ENCODE results near the gene KLHDC9. TPM values are rescaled to one million over a fixed set of nuclear protein-coding genes. Genes with fewer than 3 reads are reported as not detected.

KLHDC9 gene
- total and polyA plus RNA-seq, 2 of the 13 experiments (the other 11 are each of a cell fraction or from before 2014, with no cell fraction given): 2.9 TPM

DNA sequence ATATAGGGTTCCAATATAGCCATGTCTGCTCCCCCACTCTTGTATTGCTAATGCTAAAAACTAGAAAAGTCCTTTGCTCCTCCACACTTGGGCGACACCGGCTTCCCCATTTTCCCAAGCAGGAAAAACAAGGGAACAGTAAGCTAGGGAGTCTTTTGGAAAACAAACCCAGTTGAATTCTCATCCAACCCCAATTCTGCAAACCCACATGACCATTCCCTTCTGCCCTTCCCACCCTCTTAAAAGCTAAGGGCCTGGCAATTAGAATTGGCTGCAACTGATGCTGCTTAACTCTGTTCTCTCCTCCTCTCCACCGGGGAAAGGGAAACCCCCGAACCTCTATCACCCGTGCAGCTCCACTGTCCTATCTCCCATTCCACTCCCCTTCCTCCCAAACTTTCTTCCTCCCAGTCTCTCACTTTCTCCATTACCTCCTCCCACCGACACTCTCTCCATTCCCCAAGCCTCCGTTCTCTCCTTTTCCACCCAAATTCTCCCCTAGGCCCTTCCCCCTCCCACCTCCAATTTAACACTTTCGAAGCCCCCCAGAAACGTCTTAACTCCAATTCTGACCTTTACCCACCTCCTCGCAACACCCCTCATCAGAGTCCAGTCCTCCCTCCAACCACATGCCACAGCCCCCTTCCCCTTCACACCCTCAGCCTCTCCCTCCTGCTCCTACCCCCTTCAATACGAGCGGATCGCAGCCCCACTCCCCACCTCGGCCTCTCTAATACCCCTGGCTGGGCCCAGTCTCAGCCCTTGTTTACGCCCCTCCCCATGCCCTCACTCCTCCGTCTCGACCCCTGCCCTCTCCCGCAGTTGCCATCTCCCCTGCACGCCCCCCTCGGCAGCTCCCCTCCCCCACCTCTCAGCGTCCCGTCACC, 33.6 kb downstream of the KLHDC9 start:
- H3K4me3 ChIP-seq (replicated peaks in 1 of 3; ENCODE audit: insufficient read depth in 1 of 3, low read depth in 2 of 3, low read length in 3 of 3): peak overlapping the region; percentile 79 to 82 (median 80)
- no TSS peak for BruUV-seq (replicated peaks)
- no peaks in the 10 kb centered on the region for H4K20me1 ChIP-seq (ENCODE audit: insufficient read depth, low read length)
- no peak overlapping the region for H2AFZ ChIP-seq (ENCODE audit: low read length)
- H3K4me2 ChIP-seq (ENCODE audit: low read depth, low read length): peak overlapping the region; percentile 72
- H3K27ac ChIP-seq (ENCODE audit: extremely low read length, insufficient read depth, low read length): peak overlapping the region; percentile 90
- peaks cover 27% of the 10 kb centered on the region for H3K4me1 ChIP-seq (ENCODE audit: insufficient read depth, low read length)
- H3K27me3 ChIP-seq (ENCODE audit: control insufficient read depth in 1 of 2, insufficient read depth in 2 of 2, low read length in 2 of 2): no peaks in the 10 kb centered on the region; a peak in 1 of 5 replicates
- peaks cover 2 to 17% of the 10 kb centered on the region in 2 experiments; a peak in 4 of 5 replicates for H3K36me3 ChIP-seq (replicated peaks in 1 of 2; ENCODE audit: control insufficient read depth in 1 of 2, insufficient read depth in 2 of 2, low read length in 2 of 2)
- intact Hi-C loops (cut with micrococcal nuclease; ENCODE audit: unreplicated experiment): loop anchor here (2.0 to 10.0 kb wide), 2 partner anchors 21 to 137 kb away; partner anchors contain the start of gene UFC1
- WGBS (ENCODE audit: low lambda C conversion rate): 10% methylated on average over 22 of the region's 22 CpGs
- POLR2A ChIA-PET: interaction anchor here (0.6 to 3.5 kb wide), 13 partner anchors 9 to 182 kb away, joined by 3 to 43 read pairs (median 7); partner anchors contain the start of genes APOA2, B4GALT3, F11R and KLHDC9
- peaks cover 37% of the 10 kb centered on the region for H3K79me2 ChIP-seq (ENCODE audit: insufficient read depth, low read length)
- H3K9me3 ChIP-seq (ENCODE audit: low read length): no peaks in the 10 kb centered on the region
- peak overlapping the region; percentile 85 for H3K9ac ChIP-seq (ENCODE audit: insufficient read depth, low read depth, low read length)
- CTCF ChIA-PET (ENCODE audit: low intra/inter-chr PET ratio, low total read pairs): no interaction called here
- peak; percentile 50 for FAIRE-seq
- DNase-seq (ENCODE audit: low spot score): no peak
- ATAC-seq: peak; percentile 44
- in situ Hi-C loops (cut with HindIII; ENCODE audit: extremely low pct_ligation_motif_present, low pct_unique_long_range_greater_than_20kb): no loop called here
- TF ChIP-seq, protein P1, sequence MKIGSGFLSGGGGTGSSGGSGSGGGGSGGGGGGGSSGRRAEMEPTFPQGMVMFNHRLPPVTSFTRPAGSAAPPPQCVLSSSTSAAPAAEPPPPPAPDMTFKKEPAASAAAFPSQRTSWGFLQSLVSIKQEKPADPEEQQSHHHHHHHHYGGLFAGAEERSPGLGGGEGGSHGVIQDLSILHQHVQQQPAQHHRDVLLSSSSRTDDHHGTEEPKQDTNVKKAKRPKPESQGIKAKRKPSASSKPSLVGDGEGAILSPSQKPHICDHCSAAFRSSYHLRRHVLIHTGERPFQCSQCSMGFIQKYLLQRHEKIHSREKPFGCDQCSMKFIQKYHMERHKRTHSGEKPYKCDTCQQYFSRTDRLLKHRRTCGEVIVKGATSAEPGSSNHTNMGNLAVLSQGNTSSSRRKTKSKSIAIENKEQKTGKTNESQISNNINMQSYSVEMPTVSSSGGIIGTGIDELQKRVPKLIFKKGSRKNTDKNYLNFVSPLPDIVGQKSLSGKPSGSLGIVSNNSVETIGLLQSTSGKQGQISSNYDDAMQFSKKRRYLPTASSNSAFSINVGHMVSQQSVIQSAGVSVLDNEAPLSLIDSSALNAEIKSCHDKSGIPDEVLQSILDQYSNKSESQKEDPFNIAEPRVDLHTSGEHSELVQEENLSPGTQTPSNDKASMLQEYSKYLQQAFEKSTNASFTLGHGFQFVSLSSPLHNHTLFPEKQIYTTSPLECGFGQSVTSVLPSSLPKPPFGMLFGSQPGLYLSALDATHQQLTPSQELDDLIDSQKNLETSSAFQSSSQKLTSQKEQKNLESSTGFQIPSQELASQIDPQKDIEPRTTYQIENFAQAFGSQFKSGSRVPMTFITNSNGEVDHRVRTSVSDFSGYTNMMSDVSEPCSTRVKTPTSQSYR (CRISPR knock-in tag; IDR thresholded peaks at IDR 0.05; ENCODE audit: borderline replicate concordance): peak; percentile 42; the same call in 1 of the 2 replicates
- TF ChIP-seq, protein P2, sequence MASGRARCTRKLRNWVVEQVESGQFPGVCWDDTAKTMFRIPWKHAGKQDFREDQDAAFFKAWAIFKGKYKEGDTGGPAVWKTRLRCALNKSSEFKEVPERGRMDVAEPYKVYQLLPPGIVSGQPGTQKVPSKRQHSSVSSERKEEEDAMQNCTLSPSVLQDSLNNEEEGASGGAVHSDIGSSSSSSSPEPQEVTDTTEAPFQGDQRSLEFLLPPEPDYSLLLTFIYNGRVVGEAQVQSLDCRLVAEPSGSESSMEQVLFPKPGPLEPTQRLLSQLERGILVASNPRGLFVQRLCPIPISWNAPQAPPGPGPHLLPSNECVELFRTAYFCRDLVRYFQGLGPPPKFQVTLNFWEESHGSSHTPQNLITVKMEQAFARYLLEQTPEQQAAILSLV (CRISPR knock-in tag; IDR thresholded peaks at IDR 0.05; ENCODE audit: borderline replicate concordance): 0 out of 2 replicates have a peak, but pooled peaks have one; percentile 21
- TF ChIP-seq PRMT3 (CRISPR knock-in tag; IDR thresholded peaks at IDR 0.05; ENCODE audit: borderline replicate concordance, low read depth): no peak
- TF ChIP-seq ZNF749 (CRISPR knock-in tag; IDR thresholded peaks at IDR 0.05; ENCODE audit: borderline replicate concordance): 0 out of 2 replicates have a peak, but pooled peaks have one; percentile 63
- no peak for TF ChIP-seq SP140L (CRISPR knock-in tag; IDR thresholded peaks at IDR 0.05; ENCODE audit: borderline replicate concordance)
- TF ChIP-seq, protein P3, sequence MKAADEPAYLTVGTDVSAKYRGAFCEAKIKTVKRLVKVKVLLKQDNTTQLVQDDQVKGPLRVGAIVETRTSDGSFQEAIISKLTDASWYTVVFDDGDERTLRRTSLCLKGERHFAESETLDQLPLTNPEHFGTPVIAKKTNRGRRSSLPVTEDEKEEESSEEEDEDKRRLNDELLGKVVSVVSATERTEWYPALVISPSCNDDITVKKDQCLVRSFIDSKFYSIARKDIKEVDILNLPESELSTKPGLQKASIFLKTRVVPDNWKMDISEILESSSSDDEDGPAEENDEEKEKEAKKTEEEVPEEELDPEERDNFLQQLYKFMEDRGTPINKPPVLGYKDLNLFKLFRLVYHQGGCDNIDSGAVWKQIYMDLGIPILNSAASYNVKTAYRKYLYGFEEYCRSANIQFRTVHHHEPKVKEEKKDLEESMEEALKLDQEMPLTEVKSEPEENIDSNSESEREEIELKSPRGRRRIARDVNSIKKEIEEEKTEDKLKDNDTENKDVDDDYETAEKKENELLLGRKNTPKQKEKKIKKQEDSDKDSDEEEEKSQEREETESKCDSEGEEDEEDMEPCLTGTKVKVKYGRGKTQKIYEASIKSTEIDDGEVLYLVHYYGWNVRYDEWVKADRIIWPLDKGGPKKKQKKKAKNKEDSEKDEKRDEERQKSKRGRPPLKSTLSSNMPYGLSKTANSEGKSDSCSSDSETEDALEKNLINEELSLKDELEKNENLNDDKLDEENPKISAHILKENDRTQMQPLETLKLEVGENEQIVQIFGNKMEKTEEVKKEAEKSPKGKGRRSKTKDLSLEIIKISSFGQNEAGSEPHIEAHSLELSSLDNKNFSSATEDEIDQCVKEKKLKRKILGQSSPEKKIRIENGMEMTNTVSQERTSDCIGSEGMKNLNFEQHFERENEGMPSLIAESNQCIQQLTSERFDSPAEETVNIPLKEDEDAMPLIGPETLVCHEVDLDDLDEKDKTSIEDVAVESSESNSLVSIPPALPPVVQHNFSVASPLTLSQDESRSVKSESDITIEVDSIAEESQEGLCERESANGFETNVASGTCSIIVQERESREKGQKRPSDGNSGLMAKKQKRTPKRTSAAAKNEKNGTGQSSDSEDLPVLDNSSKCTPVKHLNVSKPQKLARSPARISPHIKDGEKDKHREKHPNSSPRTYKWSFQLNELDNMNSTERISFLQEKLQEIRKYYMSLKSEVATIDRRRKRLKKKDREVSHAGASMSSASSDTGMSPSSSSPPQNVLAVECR (CRISPR knock-in tag; IDR thresholded peaks at IDR 0.05; ENCODE audit: borderline replicate concordance): 0 out of 2 replicates have a peak, but pooled peaks have one; percentile 12
- TF ChIP-seq ZFP82 (CRISPR knock-in tag; IDR thresholded peaks at IDR 0.05; ENCODE audit: borderline replicate concordance): 0 out of 2 replicates have a peak, but pooled peaks have one; percentile 24
- TF ChIP-seq, protein P4, sequence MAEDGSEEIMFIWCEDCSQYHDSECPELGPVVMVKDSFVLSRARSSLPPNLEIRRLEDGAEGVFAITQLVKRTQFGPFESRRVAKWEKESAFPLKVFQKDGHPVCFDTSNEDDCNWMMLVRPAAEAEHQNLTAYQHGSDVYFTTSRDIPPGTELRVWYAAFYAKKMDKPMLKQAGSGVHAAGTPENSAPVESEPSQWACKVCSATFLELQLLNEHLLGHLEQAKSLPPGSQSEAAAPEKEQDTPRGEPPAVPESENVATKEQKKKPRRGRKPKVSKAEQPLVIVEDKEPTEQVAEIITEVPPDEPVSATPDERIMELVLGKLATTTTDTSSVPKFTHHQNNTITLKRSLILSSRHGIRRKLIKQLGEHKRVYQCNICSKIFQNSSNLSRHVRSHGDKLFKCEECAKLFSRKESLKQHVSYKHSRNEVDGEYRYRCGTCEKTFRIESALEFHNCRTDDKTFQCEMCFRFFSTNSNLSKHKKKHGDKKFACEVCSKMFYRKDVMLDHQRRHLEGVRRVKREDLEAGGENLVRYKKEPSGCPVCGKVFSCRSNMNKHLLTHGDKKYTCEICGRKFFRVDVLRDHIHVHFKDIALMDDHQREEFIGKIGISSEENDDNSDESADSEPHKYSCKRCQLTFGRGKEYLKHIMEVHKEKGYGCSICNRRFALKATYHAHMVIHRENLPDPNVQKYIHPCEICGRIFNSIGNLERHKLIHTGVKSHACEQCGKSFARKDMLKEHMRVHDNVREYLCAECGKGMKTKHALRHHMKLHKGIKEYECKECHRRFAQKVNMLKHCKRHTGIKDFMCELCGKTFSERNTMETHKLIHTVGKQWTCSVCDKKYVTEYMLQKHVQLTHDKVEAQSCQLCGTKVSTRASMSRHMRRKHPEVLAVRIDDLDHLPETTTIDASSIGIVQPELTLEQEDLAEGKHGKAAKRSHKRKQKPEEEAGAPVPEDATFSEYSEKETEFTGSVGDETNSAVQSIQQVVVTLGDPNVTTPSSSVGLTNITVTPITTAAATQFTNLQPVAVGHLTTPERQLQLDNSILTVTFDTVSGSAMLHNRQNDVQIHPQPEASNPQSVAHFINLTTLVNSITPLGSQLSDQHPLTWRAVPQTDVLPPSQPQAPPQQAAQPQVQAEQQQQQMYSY (CRISPR knock-in tag; IDR thresholded peaks at IDR 0.05): no peak

Data from HepG2 (cell line).